ENCODE data around the gene CPA4.
"Not testable (repeated sequence)": the region's sequence is repeated elsewhere in the genome, so short reads cannot be mapped to it uniquely, and the experiment has no call there.

Gene CPA4

DNA sequence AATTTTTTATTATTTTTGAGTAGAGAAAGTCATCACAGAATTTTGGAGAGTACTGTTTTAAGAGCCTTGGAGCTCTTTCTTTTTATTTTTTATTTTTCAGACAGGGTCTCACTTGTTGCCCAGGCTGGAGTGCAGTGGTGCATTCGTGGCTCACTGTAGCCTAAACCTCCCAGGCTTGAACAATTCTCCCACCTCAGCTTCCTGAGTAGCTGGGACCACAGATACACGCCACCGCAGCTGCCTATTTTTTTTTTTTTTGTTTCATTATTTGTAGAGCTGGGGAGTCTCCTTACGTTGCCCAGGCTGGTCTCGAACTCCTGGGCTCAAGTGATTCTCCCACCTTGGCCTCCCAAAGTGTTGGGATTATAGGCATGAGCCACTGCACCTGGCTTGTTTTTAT, 10.6 kb downstream of the CPA4 start:
- DNase-seq: no peak

DNA sequence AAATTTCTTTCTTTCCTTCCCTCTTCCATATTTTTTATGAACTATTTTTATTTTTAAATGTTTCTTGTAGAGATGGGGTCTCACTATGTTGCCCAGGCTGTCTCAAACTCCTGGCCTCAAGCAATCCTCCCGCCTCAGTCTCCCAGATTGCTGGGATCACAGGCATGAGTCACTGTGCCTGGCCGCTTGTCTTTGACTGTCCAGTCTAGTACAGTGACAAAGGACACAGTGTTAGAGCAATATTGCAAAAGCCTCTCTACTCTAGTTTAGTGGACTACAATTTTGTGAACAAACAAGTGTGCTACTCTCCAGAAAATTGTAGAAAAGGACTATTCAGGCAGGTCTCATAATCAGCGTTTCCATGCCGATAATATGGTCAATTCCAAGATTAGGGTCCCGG, 11.0 kb downstream of the CPA4 start:
- no peak for DNase-seq

- DNase-seq: no peak
Measured at GRCh38 chr7:130304878-130305277, 11.9 kb downstream of the CPA4 start.

DNA sequence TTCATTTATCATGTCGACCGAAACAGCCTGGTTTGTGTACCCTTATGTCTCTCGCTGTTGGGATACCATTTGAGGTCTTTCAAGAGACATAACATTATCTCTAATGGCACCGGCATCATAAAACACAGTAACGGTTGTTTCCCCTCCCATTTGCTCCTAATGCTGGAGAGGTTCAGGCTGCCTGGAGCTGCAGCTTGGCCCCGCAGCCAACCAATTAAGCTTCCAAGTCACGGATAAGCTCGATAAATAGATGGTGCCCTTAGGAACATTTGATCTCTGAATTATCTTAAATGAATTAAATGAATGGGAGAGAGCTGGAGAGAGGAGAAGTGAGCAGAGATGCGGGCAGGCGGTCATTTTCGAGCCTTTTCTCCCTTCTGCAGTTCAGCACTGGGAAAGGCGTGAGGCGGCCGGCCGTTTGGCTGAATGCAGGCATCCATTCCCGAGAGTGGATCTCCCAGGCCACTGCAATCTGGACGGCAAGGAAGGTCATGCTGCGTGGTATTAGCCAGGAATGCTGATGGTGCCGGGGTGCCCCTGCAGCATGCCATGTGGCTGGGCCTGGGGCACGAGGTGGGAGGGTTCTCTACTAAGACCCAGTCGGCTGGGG, 12.6 kb downstream of the CPA4 start:
- no peak for DNase-seq

DNA sequence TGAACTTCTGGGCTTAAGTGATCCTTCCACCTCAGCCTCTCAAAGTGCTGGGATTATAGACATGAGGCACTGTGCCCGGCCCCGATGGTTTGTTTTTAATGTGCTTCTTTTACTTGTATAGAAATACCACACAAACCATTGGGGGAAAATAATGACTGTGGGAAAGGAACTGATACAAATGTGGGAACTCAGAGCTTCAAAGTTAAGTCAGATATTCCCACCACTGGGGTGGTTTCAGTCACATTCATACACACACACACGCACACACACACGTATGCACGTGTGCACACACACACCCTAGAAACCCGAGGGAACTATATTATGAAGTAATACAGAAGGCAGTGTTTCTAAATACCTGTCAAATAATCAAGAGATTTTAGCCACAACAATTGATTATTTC, 17.0 kb downstream of the CPA4 start:
- DNase-seq: peak; percentile 14

DNA sequence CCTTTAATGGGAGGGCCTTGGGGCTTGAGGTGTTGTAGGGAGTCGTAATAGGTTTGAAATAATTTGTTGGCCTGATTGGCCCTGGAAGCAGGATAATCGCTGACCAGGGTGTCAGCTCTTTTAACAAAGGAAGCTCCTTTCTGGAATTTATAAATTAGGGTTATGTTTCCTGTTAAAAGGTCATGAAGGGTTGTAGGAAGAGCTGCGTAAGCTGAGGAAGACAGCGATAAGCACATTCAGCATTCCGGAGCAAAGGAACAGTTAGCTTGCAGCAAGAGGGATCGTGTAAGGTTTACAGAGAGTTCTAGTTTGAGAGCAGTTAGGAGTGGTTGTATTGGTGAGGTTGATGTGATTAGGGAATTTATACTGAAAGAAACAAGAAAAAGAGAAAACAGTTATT, 21.3 kb downstream of the CPA4 start:
- no peak for DNase-seq

DNA sequence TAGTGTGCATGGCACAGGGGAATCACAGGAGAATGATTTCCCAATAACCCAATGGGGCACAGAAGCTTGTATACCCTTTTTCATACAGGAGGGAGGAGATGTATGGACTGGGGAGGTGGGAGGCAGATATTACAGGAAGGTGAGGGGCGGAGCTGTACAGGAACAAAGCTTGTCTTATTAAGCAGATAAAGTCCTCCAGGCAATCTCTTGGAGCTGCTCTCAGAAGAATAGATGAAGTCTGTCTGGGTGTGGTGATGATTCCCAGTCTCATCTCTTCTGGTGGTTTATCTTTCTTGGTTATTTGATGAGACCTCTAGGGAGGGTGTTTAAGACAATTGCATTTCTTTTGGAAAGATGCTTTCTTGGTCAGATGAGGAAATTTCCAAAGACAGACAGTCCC, 26.6 kb downstream of the CPA4 start:
- DNase-seq: no peak

GRCh38 chr7:130321542-130322229, 28.7 kb downstream of the CPA4 start:
- DNase-seq: not testable (repeated sequence)

DNA sequence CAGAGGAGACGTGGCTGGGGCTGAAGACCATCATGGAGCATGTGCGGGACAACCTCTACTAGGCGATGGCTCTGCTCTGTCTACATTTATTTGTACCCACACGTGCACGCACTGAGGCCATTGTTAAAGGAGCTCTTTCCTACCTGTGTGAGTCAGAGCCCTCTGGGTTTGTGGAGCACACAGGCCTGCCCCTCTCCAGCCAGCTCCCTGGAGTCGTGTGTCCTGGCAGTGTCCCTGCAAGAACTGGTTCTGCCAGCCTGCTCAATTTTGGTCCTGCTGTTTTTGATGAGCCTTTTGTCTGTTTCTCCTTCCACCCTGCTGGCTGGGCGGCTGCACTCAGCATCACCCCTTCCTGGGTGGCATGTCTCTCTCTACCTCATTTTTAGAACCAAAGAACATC, 29.7 kb downstream of the CPA4 start:
- no peak for DNase-seq

- DNase-seq: no peak
Measured at GRCh38 chr7:130324306-130324943, 31.5 kb downstream of the CPA4 start.

- no peak for DNase-seq
Measured at GRCh38 chr7:130329681-130330080, 36.7 kb downstream of the CPA4 start.

- DNase-seq: no peak
Measured at GRCh38 chr7:130332259-130333053, 39.5 kb downstream of the CPA4 start.

DNA sequence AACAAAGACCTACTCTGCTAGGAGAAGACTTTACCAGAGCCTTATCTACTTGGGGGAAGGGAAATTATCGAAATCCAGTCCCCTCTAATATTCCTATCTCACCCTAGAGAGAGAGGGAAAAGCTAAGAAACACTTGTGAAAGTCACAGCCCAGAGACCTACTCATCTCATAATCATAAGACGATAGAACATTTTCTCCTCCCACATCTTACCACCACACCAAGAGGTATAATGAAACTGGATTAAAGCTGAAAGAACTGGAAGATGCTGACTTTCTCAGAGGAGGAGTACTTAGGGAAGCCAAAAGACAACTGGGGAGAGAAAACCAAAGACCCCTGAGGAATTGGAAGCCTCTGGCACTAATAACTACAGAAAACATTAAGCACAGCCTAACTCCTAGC, 40.9 kb downstream of the CPA4 start:
- DNase-seq: no peak

DNA sequence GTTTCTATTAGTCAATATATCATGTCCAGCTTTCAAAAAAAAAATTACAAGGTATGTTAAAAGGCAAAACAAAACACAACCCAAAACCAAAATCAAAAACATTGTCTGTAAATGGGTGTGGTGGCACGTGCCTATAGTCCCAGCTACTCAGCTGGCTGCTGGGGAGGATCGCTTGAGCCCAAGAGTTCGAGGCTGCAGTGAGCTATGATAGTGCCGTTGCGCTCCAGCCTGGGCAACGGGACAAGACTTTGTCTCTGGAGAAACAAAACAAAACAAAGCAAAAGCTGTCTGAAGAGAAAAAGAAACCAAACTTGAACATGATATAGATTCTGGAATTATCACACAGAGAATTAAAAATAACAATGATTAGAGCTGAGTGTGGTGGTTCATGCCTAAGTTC, 41.3 kb downstream of the CPA4 start:
- no peak for DNase-seq

- no peak for DNase-seq
Measured at GRCh38 chr7:130337410-130337971, 44.5 kb downstream of the CPA4 start.

GRCh38 chr7:130338233-130338632, 45.3 kb downstream of the CPA4 start:
- DNase-seq: no peak

DNA sequence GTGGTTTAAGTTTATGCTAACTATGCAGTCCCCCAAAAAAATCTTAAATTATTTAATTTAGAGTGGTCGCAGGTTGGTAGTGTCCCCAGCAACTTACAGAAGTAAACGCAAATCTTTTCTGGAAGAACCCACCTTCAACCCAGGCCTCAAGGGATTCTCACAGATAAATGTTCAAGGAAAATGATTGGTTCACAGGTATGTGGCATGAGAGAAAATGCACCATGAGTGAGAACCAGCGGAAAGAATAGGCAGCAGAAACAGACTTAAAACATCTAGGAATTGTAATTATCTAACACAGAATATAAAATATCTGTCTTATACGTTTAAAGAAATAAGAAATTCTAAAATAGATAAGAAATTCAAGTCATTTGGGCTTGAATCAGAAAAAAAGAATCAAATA, 48.9 kb downstream of the CPA4 start:
- no peak for DNase-seq

- no peak for DNase-seq
Measured at GRCh38 chr7:130342701-130343380, 49.9 kb downstream of the CPA4 start.

DNA sequence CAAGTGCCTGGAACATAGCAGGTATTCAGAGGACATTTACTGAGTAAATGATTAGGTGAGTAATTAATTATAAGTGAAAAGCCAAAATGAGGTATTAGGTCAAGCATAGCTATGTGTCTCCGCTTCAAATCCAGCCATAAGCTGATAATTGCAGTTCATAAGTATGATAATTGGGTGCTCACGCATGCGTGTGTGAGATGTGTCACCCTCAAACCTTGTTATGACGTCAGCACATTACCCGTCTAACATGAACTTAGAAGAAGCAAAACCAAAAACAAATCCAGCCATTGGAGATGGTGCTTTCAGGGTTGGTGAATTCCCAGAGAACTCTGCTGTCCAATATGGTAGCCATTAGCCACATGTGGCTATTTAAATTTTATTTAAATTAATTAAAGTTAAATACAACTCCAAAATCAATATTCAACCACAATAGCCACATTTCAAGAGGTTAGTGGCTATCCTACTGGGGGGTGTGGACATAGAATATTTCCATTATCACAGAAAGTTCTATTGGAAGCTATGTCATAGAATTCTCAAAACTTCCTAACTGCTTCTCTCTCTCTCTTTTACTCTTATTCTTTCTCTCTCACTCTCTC, 51.4 kb downstream of the CPA4 start, which contains the start of gene CPA5:
TSS of gene CPA5 (plus strand) at position 546 of the 596 bp plus-strand sequence. CDS start 1,670 bp downstream, outside the sequence.
- DNase-seq: no peak

- no peak for DNase-seq
Measured at GRCh38 chr7:130345136-130345535, 52.2 kb downstream of the CPA4 start.

- DNase-seq: no peak
Measured at GRCh38 chr7:130345725-130346124, 52.8 kb downstream of the CPA4 start.

Data from stimulated activated CD4-positive, alpha-beta T cell treated with anti-CD3 and anti-CD28 coated beads, Interleukin-15, amount 100 ng/mL, for 24 hours (primary cell).